NCI-H1092 (cell line): ENCODE data around the gene SHC3.

Source experiments
- DNase-seq: peaks from one replicate; lab custom pipeline; 2025; lab: John Stamatoyannopoulos, UW

Gene SHC3

GRCh38 chr9:89022902-89023301, 155.7 kb downstream of the SHC3 start:
- no peak for DNase-seq

GRCh38 chr9:89022001-89022759, 156.4 kb downstream of the SHC3 start:
- no peak for DNase-seq

GRCh38 chr9:89021154-89021803, 157.3 kb downstream of the SHC3 start:
- no peak for DNase-seq

- DNase-seq: no peak
Observed at GRCh38 chr9:89020754-89021153, 157.9 kb downstream of the SHC3 start.

GRCh38 chr9:89015336-89015735, 163.3 kb downstream of the SHC3 start:
- DNase-seq: no peak

- no peak for DNase-seq
Observed at GRCh38 chr9:89014153-89014552, 164.5 kb downstream of the SHC3 start.

GRCh38 chr9:89013660-89014059, 165.0 kb downstream of the SHC3 start:
- no peak for DNase-seq

GRCh38 chr9:89012294-89013042, 166.2 kb downstream of the SHC3 start:
- no peak for DNase-seq

- no peak for DNase-seq
Observed at GRCh38 chr9:89011683-89012082, 166.9 kb downstream of the SHC3 start.

- DNase-seq: no peak
Observed at GRCh38 chr9:89010526-89011111, 168.0 kb downstream of the SHC3 start.

- no peak for DNase-seq
Observed at GRCh38 chr9:89010056-89010455, 168.6 kb downstream of the SHC3 start.

GRCh38 chr9:89009546-89009840, 169.1 kb downstream of the SHC3 start:
- DNase-seq: no peak

GRCh38 chr9:89008744-89009545, 169.7 kb downstream of the SHC3 start:
- DNase-seq: no peak

GRCh38 chr9:89008055-89008743, 170.4 kb downstream of the SHC3 start:
- DNase-seq: no peak

GRCh38 chr9:89006996-89007967, 171.3 kb downstream of the SHC3 start:
- no peak for DNase-seq

GRCh38 chr9:89006267-89006666, 172.4 kb downstream of the SHC3 start:
- DNase-seq: no peak

GRCh38 chr9:89005323-89005722, 173.3 kb downstream of the SHC3 start:
- DNase-seq: no peak

- DNase-seq: no peak
Observed at GRCh38 chr9:89002987-89003386, 175.6 kb downstream of the SHC3 start.

- DNase-seq: no peak
Observed at GRCh38 chr9:89001917-89002540, 176.6 kb downstream of the SHC3 start.
